Erythroblast (primary cell): ENCODE measurements around the gene LDLRAP1.

Experiments
- GATA1 ChIP-seq: IDR thresholded peaks from 2 replicates; pipeline ENCODE4 v1.6.1; 2011; ENCODE audit warnings: low read depth, mild to moderate bottlenecking, control low read depth, low read length, moderate library complexity
- POLR2A ChIP-seq: IDR thresholded peaks from 2 replicates; pipeline ENCODE4 v1.6.1; 2011; ENCODE audit warnings: mild to moderate bottlenecking, low read length

GRCh38 chr1:25500694-25501093 is 42.7 kb upstream of the LDLRAP1 start:
- TF ChIP-seq POLR2A (no peak), GATA1 (no peak)
